A549 (cell line): ENCODE measurements around the gene EML1. TPM values are rescaled to one million over a fixed set of nuclear protein-coding genes. Genes with fewer than 3 reads are reported as not detected.

ENCODE experiments used
- ATAC-seq, 2 experiments: fragments of 200-7000 bp in 1 of 2; fragments of >200 bp in 1 of 2; cut with Nextera tagmentation in 1 of 2; cut with Tn5 transposase in 1 of 2; 3 replicates each; pipeline versions ENCODE4 v1.8.0 to v1.9.1; 2018 to 2020; ENCODE audit warnings: mild to moderate bottlenecking in 1 of 2, moderate library complexity in 1 of 2
- CTCF ChIA-PET: fragments of 300-600 bp; sonication (Branson Sonifier 250); formaldehyde crosslinking; extraction: SDS; loops from one replicate; lab custom pipeline; 2021; ENCODE audit warnings: antibody characterized with exemption, inconsistent platforms; lab: Yijun Ruan, JAX
- POLR2A ChIA-PET: fragments of 350-600 bp; formaldehyde crosslinking; extraction: SDS; loops from one replicate; lab custom pipeline; 2021; ENCODE audit warnings: antibody characterized with exemption, inconsistent platforms; lab: Yijun Ruan, JAX
- DNase-seq, 2 experiments: peaks; one replicate each; pipeline versions ENCODE4 v3.0.0 to v3.0.0-alpha.2; 2011 to 2016; ENCODE audit warnings: low read depth in 1 of 2, low spot score in 1 of 2
- FAIRE-seq: peaks from 2 replicates; lab custom pipeline; 2011; peaks lifted over from hg19 to GRCh38; lab: Jason Lieb, UNC
- H3K27ac ChIP-seq, 2 experiments: fragments of >200 bp; sonication (Bioruptor Twin); formaldehyde crosslinking; 3 replicates each; pipeline ENCODE4 v1.5.1; 2016 to 2017
- H3K4me1 ChIP-seq: fragments of >200 bp; sonication (Bioruptor Twin); formaldehyde crosslinking; 3 replicates; pipeline ENCODE4 v1.6.1; 2016
- H3K4me2 ChIP-seq: fragments of >200 bp; sonication (Bioruptor Twin); formaldehyde crosslinking; 3 replicates; pipeline ENCODE4 v1.6.1; 2016
- H3K4me3 ChIP-seq: fragments of >200 bp; sonication (Bioruptor Twin); formaldehyde crosslinking; 3 replicates; pipeline ENCODE4 v1.5.1; 2016
- H3K9me3 ChIP-seq: fragments of >200 bp; sonication (Bioruptor Twin); formaldehyde crosslinking; 3 replicates; pipeline ENCODE4 v1.6.1; 2016
- CHD4 ChIP-seq: fragments of 200-600 bp; sonication (generic); IDR thresholded peaks from 2 replicates; pipeline ENCODE4 v1.6.1; 2016; ENCODE audit warnings: antibody characterized with exemption, mild to moderate bottlenecking, borderline replicate concordance
- EHF ChIP-seq: fragments of 250-450 bp; sonication (Bioruptor Pico); IDR thresholded peaks from 2 replicates; pipeline ENCODE4 v1.5.0; 2020; ENCODE audit warnings: mild to moderate bottlenecking
- JUN ChIP-seq, 2 experiments: fragments of >200 bp; sonication (Bioruptor Twin); formaldehyde crosslinking; IDR thresholded peaks; 2 replicates in 1 of 2; 3 replicates in 1 of 2; pipeline ENCODE4 v1.6.1; 2016 to 2017
- KDM5A ChIP-seq: fragments of 200-600 bp; sonication (generic); IDR thresholded peaks from 2 replicates; pipeline ENCODE4 v1.6.1; 2016; ENCODE audit warnings: antibody characterized with exemption, mild to moderate bottlenecking
- MYC ChIP-seq: IDR thresholded peaks from 2 replicates; pipeline ENCODE4 v1.6.1; 2012; ENCODE audit warnings: mild to moderate bottlenecking, inconsistent platforms, low read length, improper control_type of control experiment, borderline replicate concordance
- NFE2L2 ChIP-seq: fragments of 150-350 bp; conservative IDR thresholded peaks from 2 replicates; pipeline ENCODE4 v1.6.1; 2014; ENCODE audit warnings: low read length
- NR3C1 ChIP-seq: fragments of >200 bp; sonication (Bioruptor Twin); formaldehyde crosslinking; IDR thresholded peaks from 3 replicates; pipeline ENCODE4 v1.6.1; 2017
- PHF8 ChIP-seq: fragments of 200-600 bp; sonication (generic); IDR thresholded peaks from 2 replicates; pipeline ENCODE4 v1.6.1; 2016; ENCODE audit warnings: low read depth, mild to moderate bottlenecking, antibody characterized with exemption, moderate library complexity, borderline replicate concordance
- POLR2A ChIP-seq: IDR thresholded peaks from 2 replicates; pipeline ENCODE4 v1.6.1; 2012; ENCODE audit warnings: mild to moderate bottlenecking, low read length
- POLR2AphosphoS2 ChIP-seq: conservative IDR thresholded peaks from 2 replicates; pipeline ENCODE4 v1.6.1; 2012; ENCODE audit warnings: low read length, improper control_type of control experiment, inconsistent platforms
- SMC3 ChIP-seq: fragments of >200 bp; sonication (Bioruptor Twin); formaldehyde crosslinking; IDR thresholded peaks from 3 replicates; pipeline ENCODE4 v1.6.1; 2018; ENCODE audit warnings: inconsistent platforms
- ZNF302 ChIP-seq: fragments of 250-450 bp; sonication (Bioruptor Pico); IDR thresholded peaks from 2 replicates; pipeline ENCODE4 v1.9.0; 2021; ENCODE audit warnings: inconsistent platforms, mild to moderate bottlenecking, moderate library complexity
- WGBS: methylation state at CpG from one replicate; pipeline ENCODE4 v1.1.6; 2017; ENCODE audit errors: missing lambda C conversion rate; 5-methylcytosine and 5-hydroxymethylcytosine counted together
- polyA minus RNA-seq: library from RNA; depleted of rRNA, polyadenylated mRNA; stranded (reverse); fragments of >200 nt; gene quantifications from 2 replicates; pipeline ENCODE4 v1.2.3, GENCODE V29; 2011; rRNA and poly(A)+ RNA removed
- polyA plus RNA-seq, 4 experiments: library from polyadenylated mRNA; depleted of rRNA in 3 of 4; stranded (reverse); fragments of >200 nt; fragmentation: RNase III in 1 of 4; extraction: RNeasy Plus Mini Kit Qiagen cat#74134 plus additional on column Dnase treatment in 1 of 4; gene quantifications; 2 replicates in 3 of 4; 3 replicates in 1 of 4; pipeline ENCODE4 v1.2.3, GENCODE V29; 2011 to 2017
- TF ChIP-seq, protein P1 (sequence below): fragments of >200 bp; sonication (Bioruptor Twin); formaldehyde crosslinking; IDR thresholded peaks from 3 replicates; pipeline ENCODE4 v1.5.1; 2016
- TF ChIP-seq, protein P2 (sequence below): fragments of 450-650 bp; IDR thresholded peaks from 2 replicates; pipeline ENCODE4 v1.6.1; 2014; ENCODE audit warnings: antibody characterized with exemption
- TF ChIP-seq, protein P3 (sequence below): fragments of >200 bp; sonication (Bioruptor Twin); formaldehyde crosslinking; IDR thresholded peaks from 3 replicates; pipeline ENCODE4 v1.6.1; 2016

EML1 gene, protein sequence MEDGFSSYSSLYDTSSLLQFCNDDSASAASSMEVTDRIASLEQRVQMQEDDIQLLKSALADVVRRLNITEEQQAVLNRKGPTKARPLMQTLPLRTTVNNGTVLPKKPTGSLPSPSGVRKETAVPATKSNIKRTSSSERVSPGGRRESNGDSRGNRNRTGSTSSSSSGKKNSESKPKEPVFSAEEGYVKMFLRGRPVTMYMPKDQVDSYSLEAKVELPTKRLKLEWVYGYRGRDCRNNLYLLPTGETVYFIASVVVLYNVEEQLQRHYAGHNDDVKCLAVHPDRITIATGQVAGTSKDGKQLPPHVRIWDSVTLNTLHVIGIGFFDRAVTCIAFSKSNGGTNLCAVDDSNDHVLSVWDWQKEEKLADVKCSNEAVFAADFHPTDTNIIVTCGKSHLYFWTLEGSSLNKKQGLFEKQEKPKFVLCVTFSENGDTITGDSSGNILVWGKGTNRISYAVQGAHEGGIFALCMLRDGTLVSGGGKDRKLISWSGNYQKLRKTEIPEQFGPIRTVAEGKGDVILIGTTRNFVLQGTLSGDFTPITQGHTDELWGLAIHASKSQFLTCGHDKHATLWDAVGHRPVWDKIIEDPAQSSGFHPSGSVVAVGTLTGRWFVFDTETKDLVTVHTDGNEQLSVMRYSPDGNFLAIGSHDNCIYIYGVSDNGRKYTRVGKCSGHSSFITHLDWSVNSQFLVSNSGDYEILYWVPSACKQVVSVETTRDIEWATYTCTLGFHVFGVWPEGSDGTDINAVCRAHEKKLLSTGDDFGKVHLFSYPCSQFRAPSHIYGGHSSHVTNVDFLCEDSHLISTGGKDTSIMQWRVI
- 30.8 and 37.7 TPM in 2 replicates for polyA plus RNA-seq (2011; rRNA removed)
- polyA plus RNA-seq (2012; cell fraction: cytosol; rRNA removed) = 21.3 and 27.9 TPM in 2 replicates
- polyA plus RNA-seq (2012; cell fraction: nucleus; rRNA removed) = 21.1 and 28.4 TPM in 2 replicates
- polyA plus RNA-seq (2017; fragmentation: RNase III; extraction: RNeasy Plus Mini Kit Qiagen cat#74134 plus additional on column Dnase treatment) = 29.2 to 30.6 TPM (median 29.7 TPM) in 3 replicates
- 94.4 and 118 TPM in 2 replicates for polyA minus RNA-seq

DNA sequence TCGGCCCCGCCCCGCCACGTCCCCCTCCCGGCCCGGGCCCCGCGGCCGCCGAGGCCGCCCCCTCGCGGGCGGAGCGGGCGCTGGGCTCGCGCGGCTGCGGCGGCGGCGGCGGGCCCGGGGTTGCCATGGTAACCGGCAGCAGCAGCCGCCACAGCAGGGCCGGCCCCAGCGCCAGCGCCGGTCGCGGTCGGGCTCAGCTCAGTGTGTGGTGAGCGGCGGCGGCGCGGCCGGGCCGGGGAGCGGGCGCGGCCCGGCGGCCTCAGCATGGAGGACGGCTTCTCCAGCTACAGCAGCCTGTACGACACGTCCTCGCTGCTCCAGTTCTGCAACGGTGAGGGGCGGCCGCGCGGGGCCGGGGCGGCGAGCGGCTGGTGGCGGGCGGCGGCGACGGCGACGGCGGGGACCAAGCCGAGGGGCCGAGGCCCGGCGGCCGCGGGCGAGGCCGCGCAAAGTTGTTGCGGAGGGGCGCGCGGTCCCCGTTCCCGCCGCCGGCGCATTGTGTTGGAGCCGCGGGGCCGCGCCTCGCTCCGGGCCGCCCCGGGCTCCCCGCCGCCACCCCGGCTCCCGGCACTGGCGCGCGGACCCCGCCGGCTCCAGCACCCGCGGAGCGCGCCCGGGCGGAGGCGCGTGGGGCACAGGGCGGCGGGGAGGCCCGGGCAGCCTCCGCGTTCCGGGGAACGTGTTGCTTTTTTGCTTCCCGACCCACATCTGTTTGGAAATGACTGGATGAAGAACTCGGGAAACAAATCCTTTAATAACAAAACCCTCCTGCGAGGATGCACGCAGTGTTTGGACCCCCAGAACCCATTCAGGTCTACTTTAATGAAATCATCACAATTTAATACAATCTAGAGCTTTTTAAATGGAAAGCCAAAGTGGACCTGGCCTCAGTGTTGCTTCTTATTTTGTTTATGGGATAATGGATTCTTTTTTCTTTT, at the start of gene EML1:
EML1 (plus strand) TSS at position 201 of the 938 bp plus-strand sequence; CDS start at position 265, 64 bp downstream.
- 2% methylated on average over 5 of the region's 121 CpGs for WGBS
- Histone ChIP-seq H3K9me3 (no peaks in the 10 kb centered on the region), H3K4me3 (peak within 1 kb of the TSS; percentile 76), H3K4me2 (peak within 1 kb of the TSS; percentile 90), H3K27ac (peak within 1 kb of the TSS; percentile 78 to 98), H3K4me1 (peaks cover 20% of the 10 kb centered on the region)
- no peak for TF ChIP-seq KDM5A
- TF ChIP-seq NFE2L2 = no peak
- TF ChIP-seq, protein P1, sequence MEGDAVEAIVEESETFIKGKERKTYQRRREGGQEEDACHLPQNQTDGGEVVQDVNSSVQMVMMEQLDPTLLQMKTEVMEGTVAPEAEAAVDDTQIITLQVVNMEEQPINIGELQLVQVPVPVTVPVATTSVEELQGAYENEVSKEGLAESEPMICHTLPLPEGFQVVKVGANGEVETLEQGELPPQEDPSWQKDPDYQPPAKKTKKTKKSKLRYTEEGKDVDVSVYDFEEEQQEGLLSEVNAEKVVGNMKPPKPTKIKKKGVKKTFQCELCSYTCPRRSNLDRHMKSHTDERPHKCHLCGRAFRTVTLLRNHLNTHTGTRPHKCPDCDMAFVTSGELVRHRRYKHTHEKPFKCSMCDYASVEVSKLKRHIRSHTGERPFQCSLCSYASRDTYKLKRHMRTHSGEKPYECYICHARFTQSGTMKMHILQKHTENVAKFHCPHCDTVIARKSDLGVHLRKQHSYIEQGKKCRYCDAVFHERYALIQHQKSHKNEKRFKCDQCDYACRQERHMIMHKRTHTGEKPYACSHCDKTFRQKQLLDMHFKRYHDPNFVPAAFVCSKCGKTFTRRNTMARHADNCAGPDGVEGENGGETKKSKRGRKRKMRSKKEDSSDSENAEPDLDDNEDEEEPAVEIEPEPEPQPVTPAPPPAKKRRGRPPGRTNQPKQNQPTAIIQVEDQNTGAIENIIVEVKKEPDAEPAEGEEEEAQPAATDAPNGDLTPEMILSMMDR = peak; percentile 55
- no peak for TF ChIP-seq ZNF302
- TF ChIP-seq NR3C1 = no peak
- TF ChIP-seq, protein P2, sequence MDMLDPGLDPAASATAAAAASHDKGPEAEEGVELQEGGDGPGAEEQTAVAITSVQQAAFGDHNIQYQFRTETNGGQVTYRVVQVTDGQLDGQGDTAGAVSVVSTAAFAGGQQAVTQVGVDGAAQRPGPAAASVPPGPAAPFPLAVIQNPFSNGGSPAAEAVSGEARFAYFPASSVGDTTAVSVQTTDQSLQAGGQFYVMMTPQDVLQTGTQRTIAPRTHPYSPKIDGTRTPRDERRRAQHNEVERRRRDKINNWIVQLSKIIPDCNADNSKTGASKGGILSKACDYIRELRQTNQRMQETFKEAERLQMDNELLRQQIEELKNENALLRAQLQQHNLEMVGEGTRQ = no peak
- TF ChIP-seq, protein P3, sequence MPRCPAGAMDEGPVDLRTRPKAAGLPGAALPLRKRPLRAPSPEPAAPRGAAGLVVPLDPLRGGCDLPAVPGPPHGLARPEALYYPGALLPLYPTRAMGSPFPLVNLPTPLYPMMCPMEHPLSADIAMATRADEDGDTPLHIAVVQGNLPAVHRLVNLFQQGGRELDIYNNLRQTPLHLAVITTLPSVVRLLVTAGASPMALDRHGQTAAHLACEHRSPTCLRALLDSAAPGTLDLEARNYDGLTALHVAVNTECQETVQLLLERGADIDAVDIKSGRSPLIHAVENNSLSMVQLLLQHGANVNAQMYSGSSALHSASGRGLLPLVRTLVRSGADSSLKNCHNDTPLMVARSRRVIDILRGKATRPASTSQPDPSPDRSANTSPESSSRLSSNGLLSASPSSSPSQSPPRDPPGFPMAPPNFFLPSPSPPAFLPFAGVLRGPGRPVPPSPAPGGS = 0 out of 3 replicates have a peak, but pooled peaks have one; percentile 41
- TF ChIP-seq SMC3 = peak; percentile 33; the same call in 1 of the 3 replicates
- TF ChIP-seq POLR2A = peak; percentile 58
- peak in 1 of 2 experiments; percentile 42; a peak in 2 of 5 replicates for TF ChIP-seq JUN (IDR thresholded peaks at IDR 0.05)
- TF ChIP-seq CHD4 = no peak
- TF ChIP-seq POLR2AphosphoS2 = no peak
- no peak for TF ChIP-seq EHF (CRISPR knock-in tag)
- peak; percentile 11; the same call in 1 of the 2 replicates for TF ChIP-seq PHF8
- 0 out of 2 replicates have a peak, but pooled peaks have one; percentile 26 for TF ChIP-seq MYC
- ChIA-PET CTCF (interaction anchor here (0.6 to 8.8 kb wide), 22 partner anchors 10 to 264 kb away, joined by 3 to 68 read pairs (median 4); no protein-coding TSS in a partner anchor), POLR2A (interaction anchor here (0.6 to 1.4 kb wide), 6 partner anchors 10 to 64 kb away, joined by 3 to 7 read pairs (median 4); no protein-coding TSS in a partner anchor)
- DNase-seq (peak; percentile 80 to 88), ATAC-seq (peak; percentile 94 to 95), FAIRE-seq (no peak)
